Endometrial microvascular endothelial cells (primary cell): Measurements from ENCODE around the gene ZBTB8A. TPM values are rescaled to one million over a fixed set of nuclear protein-coding genes. Genes with fewer than 3 reads are reported as not detected.
"Not testable (repeated sequence)": the region's sequence is repeated elsewhere in the genome, so short reads cannot be mapped to it uniquely, and the experiment has no call there.

Source experiments
- in situ Hi-C: cut with HindIII; loops from 2 replicates; pipeline ENCODE4 v1.10.0; 2017; ENCODE audit warnings: low sequenced_read_pairs, low pct_unique_long_range_greater_than_20kb; ENCODE audit errors: inconsistent ontology term
- total RNA-seq: library from RNA; depleted of rRNA; stranded (reverse); fragments of >200 nt; gene quantifications from one replicate; pipeline ENCODE4 v1.2.3, GENCODE V29; 2015; ENCODE audit errors: inconsistent ontology term

ZBTB8A gene
- total RNA-seq, 1 donor from 2014 or later = 6.2 TPM

- in situ Hi-C loops = no loop called here
These were observed 72.6 kb downstream of the ZBTB8A start for GRCh38 chr1:32611859-32612188.

- in situ Hi-C loops = no loop called here
These were observed 73.1 kb downstream of the ZBTB8A start for GRCh38 chr1:32612189-32612881.

- in situ Hi-C loops = no loop called here
These were observed 74.2 kb downstream of the ZBTB8A start for GRCh38 chr1:32613472-32613871.

DNA sequence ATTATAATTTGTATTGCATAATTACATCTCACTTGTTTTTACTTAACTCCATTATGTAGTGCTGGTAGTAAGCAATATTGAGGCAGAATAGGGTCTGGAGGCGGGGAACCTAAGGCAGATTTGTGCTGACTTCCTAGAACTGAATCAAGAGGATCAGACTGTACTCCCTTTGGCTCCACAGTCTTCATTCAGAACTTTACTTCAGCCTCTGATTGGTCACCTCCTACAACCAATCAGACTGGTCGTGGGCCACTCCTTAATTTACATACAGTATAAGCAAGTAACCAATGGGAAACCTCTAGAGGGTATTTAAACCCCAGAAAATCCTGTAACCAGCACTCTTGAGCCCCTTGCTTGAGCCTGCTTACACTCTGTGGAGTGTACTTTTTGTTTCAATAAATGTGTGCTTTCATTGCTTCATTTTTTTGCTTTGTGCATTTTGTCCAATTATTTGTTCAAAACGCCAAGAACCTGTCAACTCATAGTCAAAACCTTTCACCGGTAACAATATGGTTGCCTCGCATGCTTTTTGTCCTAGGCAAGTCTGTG lies 79.5 kb downstream of the ZBTB8A start:
- in situ Hi-C loops = no loop called here

GRCh38 chr1:32619701-32620485 lies 80.7 kb downstream of the ZBTB8A start:
- in situ Hi-C loops = no loop called here

DNA sequence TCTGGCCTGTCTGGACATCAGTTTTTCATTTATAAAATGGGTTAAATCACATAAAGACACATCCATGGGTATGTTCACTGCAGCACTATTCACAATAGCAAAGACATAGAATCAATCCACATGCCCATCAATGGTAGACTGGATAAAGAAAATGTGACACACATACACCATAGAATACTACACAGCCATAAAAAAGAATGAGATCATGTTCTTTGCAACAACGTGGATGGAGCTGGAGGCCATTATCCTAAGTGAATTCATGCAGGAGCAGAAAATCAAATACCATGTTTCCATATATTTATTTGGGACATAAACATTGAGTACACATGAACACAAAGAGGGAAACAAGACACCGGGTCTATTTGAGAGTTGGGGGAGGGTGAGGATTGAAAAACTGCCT lies 83.0 kb downstream of the ZBTB8A start:
- in situ Hi-C loops = no loop called here

GRCh38 chr1:32622806-32623681 lies 83.8 kb downstream of the ZBTB8A start:
- in situ Hi-C loops = no loop called here

DNA sequence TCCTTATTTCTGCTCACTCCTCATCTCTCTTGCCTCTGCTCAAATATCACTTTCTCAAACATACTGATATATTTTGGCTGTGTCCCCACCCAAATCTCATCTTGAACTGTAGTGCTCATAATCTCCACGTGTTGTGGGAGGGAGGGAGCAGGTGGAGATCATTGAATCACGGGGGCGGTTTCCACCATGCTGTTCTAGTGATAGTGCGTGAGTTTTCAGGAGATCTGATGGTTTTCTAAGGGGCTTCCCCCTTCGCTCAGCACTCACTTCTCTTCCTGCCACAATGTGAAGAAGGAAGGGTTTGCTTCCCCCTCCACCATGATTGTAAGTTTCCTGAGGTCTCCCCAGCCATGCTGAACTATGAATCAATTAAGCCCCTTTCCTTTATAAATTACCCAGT lies 84.5 kb downstream of the ZBTB8A start:
- in situ Hi-C loops = no loop called here

DNA sequence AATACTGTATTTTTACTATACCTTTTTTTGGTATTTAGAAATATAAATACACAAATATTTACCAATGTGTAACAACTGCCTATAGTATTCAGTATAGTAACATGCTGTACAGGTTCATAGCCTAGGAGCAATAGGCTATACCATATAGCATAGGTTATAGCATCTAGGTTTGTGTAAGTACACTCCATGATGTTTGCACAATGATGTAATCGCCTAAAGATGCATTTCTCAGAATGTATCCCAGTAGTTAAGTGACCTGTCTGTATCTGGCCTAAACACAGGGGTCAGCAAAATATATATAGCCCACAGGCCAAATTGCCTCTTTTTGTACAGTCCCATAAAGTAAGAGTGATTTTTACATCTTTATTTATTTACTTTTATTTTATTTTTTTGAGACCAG lies 86.9 kb downstream of the ZBTB8A start:
- in situ Hi-C loops = no loop called here

- in situ Hi-C loops = no loop called here
These were observed 88.5 kb downstream of the ZBTB8A start for GRCh38 chr1:32627596-32628162.

DNA sequence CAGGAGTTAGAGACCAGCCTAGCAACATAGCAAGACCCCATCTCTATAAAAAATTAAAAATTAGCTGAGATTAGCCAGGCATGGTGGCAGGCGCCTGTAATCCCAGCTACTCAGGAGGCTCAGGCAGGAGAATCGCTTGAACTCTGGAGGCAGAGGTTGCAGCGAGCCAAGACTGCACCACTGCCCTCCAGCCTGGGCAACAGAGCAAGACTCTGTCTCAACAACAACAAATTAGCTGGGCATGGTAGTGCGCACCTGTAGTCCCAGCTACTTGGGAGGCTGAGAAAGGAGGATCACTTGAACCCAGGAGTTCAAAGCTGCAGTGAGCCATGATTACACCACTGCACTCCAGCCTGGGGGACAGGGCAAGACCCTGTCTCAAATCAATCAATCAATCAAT lies 90.9 kb downstream of the ZBTB8A start:
- in situ Hi-C loops = not testable (repeated sequence)

DNA sequence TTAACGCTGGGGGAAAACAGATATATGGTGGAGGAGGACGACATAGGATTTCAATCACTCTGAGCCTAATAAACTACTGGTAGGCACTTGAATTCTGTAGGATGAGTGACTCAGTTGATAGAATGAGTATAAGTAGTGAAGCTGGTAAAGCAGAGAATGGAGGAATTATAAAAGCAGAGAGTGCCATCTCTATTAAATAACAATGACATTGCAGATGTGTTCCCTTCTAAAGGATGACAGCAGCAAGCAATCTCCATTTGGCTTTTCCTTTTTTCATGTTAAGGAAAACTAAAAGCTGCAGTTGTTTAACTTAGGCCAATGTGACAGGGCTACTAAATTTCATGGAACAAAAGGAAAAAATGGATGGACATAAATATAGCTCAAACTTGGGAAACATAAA lies 93.6 kb downstream of the ZBTB8A start:
- in situ Hi-C loops = no loop called here

GRCh38 chr1:32635508-32636277 lies 96.5 kb downstream of the ZBTB8A start:
- in situ Hi-C loops = no loop called here

DNA sequence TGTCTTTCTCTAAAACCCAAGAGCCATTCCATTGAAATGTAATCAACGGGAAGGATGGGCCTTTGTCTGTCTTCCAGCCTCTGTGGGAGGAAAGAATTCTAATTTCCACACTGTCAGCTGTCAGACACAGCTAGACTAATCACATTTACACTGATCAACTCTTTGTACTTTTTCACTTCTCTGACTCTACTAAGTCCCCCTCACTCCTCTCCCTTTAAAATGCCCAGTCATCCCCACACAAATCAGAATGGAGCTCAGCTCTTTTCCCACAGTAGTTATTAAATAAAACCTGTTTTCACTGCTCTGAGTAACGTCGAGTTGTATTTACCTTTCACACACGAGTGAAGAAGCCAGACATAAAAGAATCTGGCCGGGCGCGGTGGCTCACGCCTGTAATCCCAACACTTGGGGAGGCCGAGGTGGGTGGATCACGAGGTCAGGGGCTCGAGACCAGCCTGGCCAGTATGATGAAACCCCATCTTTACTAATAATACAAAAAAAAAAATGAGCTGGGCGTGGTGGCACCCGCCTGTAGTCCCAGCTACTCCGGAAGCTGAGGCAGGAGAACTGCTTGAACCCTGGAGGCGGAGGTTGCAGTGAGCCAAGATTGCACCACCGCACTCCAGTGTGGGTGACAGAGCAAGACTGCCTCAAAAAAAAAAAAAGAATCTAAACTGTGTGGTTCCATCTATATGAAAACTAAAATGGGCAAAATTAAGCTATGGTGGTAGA lies 97.9 kb downstream of the ZBTB8A start:
- in situ Hi-C loops = no loop called here

DNA sequence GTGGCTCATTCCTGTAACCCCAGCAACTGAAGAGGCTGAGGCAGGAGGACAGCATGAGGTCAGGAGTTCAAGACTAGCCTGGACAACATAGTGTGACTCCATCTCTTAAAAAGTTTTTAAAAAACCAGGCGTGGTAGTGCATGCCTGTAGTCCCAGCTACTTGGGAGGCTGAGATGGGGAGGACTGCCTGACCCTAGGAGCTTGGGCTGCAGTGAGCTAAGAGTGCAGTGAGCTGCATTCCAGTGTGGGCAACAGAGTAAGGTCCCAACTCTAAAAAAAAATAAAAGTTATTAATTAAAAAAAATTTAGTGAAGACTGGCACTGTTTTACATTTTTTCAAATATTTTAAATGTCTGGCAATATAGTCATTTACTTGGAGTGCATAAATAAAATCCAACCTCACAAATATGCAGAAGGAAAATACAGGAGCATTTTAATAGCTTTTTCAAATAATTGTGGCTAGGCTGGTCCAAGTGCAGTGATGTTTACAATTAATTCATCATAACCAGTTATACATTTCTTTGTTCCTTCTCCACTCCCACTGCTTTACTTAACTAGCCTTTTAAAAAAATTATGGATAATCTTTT lies 100.4 kb downstream of the ZBTB8A start:
- in situ Hi-C loops = no loop called here

DNA sequence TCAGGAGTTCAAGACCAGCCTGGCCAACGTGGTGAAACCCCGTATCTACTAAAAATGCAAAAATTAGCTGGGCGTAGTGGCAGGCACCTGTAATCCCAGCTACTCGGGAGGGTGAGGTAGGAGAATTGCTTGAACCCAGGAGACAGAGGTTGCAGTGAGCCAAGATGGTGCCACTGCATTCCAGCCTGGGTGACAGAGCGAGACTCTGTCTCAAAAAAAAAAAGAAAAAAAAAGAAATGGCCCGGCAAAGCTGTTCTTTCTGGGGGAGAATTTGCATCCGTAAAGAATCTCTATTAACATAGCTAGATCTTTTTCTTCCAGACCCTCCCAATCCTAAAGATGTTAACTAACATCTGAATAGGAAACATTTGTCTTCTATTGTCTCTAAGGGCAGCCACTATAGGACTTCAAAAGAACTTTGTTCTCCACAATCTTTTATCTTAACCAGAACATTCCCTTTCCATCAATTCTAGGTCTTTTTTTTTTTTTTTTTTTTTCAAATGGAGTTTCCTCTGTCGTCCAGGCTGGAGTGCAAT lies 103.1 kb downstream of the ZBTB8A start:
- in situ Hi-C loops = not testable (repeated sequence)

- in situ Hi-C loops = no loop called here
These were observed 105.2 kb downstream of the ZBTB8A start for GRCh38 chr1:32644426-32644825.
